Measurements from ENCODE around the gene ATP10D. TPM values are rescaled to one million over a fixed set of nuclear protein-coding genes. Genes with fewer than 3 reads are reported as not detected.

Gene ATP10D
- total RNA-seq, 1 experiment from 2014 or later, result 3.8 TPM

DNA sequence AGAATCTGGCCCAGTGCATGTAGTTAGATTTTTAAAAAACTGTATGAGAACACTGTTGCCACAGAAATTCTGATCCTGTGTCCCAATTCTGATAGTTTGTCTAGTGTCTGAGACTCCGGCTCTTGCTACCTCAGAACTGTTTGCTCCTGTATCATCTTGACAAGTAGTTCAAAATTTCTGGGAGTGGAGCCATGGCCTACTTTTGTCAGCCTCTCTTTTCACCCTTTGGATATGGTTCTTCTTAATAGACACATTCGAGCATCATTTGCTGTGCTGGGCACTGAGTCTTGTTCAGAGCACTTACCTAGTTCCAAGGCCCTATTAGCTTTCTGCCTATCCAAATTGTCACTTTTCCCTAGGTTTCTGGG, 46.9 kb downstream of the ATP10D start:
- WGBS (ENCODE audit: extremely low coverage, insufficient read length, low lambda C conversion rate), result no CpG with 5 or more reads among the region's 2 CpGs
- Histone ChIP-seq H2BK5ac (ENCODE audit: insufficient read length, low read length) (no peak overlapping the region), H3K23ac (ENCODE audit: insufficient read length, low read depth, low read length) (no peak overlapping the region), H3K18ac (ENCODE audit: insufficient read length, low read depth, low read length) (no peak overlapping the region), H2BK120ac (ENCODE audit: low read depth, low read length, poor library complexity, severe bottlenecking) (no peak overlapping the region), H3K79me1 (ENCODE audit: insufficient read depth, low read depth, low read length, poor library complexity, severe bottlenecking) (no peaks in the 10 kb centered on the region), H3K4ac (ENCODE audit: low read depth, low read length) (no peak overlapping the region), H3K14ac (ENCODE audit: insufficient read depth, low read length) (no peak overlapping the region), H3K9ac (ENCODE audit: extremely low read depth, insufficient read length, low read length) (no peak overlapping the region), H2BK15ac (ENCODE audit: low read depth, low read length) (no peak overlapping the region), H4K91ac (ENCODE audit: insufficient read length, low read depth, low read length) (no peak overlapping the region), H3T11ph (ENCODE audit: low read length) (no peak overlapping the region), H2AFZ (ENCODE audit: low read length) (no peak overlapping the region), H3K23me2 (ENCODE audit: insufficient read length, low read depth, low read length, poor library complexity, severe bottlenecking) (no peaks in the 10 kb centered on the region), H3K27me3 (ENCODE audit: insufficient read depth, low read length) (no peaks in the 10 kb centered on the region), H2BK12ac (ENCODE audit: insufficient read length, low read depth, low read length) (no peak overlapping the region), H2AK5ac (ENCODE audit: insufficient read length, low read length) (no peak overlapping the region), H3K4me1 (ENCODE audit: insufficient read depth, low read length) (peaks cover 3% of the 10 kb centered on the region; the same call in 1 of the 2 replicates), H3K79me2 (ENCODE audit: insufficient read depth, low read length) (no peaks in the 10 kb centered on the region), H2BK20ac (ENCODE audit: low read depth, low read length, poor library complexity, severe bottlenecking) (no peak overlapping the region), H4K8ac (replicated peaks; ENCODE audit: insufficient read length, low read depth, low read length) (no peak overlapping the region), H3K9me3 (ENCODE audit: control insufficient read depth, low read depth, low read length) (no peaks in the 10 kb centered on the region), H3K4me2 (ENCODE audit: insufficient read depth, insufficient read length, low read length) (no peak overlapping the region), H3K27ac (ENCODE audit: insufficient read length, low read depth, low read length) (no peak overlapping the region), H4K20me1 (ENCODE audit: control insufficient read depth, insufficient read depth, insufficient read length) (no peaks in the 10 kb centered on the region), H3K56ac (ENCODE audit: insufficient read length, low read depth, low read length) (no peak overlapping the region), H4K5ac (ENCODE audit: insufficient read length, low read depth, low read length) (no peak overlapping the region)
- Mint-ChIP-seq H3K9me3 (peaks cover 9 to 13% of the 10 kb centered on the region in 2 experiments), H3K27ac (peak overlapping the region; percentile 23 to 32 (median 31); a peak in 5 of 7 replicates), H3K27me3 (ENCODE audit: low read depth) (no peaks in the 10 kb centered on the region), H3K4me1 (peaks cover 15 to 19% of the 10 kb centered on the region in 2 experiments), H3K36me3 (ENCODE audit: insufficient read depth in 1 of 3, low read depth in 3 of 3) (peaks cover 0 to 21% (median 11%) of the 10 kb centered on the region in 3 experiments; a peak in 5 of 7 replicates), H3K4me3 (no peak overlapping the region)
- TF ChIP-seq, protein P1, sequence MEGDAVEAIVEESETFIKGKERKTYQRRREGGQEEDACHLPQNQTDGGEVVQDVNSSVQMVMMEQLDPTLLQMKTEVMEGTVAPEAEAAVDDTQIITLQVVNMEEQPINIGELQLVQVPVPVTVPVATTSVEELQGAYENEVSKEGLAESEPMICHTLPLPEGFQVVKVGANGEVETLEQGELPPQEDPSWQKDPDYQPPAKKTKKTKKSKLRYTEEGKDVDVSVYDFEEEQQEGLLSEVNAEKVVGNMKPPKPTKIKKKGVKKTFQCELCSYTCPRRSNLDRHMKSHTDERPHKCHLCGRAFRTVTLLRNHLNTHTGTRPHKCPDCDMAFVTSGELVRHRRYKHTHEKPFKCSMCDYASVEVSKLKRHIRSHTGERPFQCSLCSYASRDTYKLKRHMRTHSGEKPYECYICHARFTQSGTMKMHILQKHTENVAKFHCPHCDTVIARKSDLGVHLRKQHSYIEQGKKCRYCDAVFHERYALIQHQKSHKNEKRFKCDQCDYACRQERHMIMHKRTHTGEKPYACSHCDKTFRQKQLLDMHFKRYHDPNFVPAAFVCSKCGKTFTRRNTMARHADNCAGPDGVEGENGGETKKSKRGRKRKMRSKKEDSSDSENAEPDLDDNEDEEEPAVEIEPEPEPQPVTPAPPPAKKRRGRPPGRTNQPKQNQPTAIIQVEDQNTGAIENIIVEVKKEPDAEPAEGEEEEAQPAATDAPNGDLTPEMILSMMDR (conservative IDR thresholded peaks at IDR 0.05), result no peak
- no peak for DNase-seq
